ENCODE data around the gene WDHD1.
"Not testable (repeated sequence)": the region's sequence is repeated elsewhere in the genome, so short reads cannot be mapped to it uniquely, and the experiment has no call there.

WDHD1 gene

DNA sequence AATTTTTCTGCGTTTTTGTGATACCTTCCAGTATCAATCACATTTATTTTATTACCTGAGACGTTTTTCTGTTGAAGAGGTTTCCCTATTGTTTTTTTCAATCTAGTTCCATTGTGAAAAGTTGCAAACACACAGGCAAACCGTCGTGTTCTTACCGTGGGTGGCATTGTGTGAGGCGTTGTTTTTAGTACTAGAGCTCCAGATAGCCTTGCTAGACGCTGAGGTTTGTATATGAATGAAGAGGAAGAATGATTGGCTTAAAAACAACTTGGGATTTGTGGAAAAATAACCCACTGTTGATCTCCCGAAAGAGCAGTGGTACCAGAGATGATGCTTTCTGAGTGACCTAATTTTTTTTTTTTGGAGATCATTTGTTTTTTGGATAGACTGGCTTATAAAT is 1.2 kb upstream of the WDHD1 start:
- DNase-seq (ENCODE audit: low read depth), result no peak
- peak overlapping the region; percentile 95 for H3K4me3 ChIP-seq (ENCODE audit: low read length)
- TF ChIP-seq, protein P1, sequence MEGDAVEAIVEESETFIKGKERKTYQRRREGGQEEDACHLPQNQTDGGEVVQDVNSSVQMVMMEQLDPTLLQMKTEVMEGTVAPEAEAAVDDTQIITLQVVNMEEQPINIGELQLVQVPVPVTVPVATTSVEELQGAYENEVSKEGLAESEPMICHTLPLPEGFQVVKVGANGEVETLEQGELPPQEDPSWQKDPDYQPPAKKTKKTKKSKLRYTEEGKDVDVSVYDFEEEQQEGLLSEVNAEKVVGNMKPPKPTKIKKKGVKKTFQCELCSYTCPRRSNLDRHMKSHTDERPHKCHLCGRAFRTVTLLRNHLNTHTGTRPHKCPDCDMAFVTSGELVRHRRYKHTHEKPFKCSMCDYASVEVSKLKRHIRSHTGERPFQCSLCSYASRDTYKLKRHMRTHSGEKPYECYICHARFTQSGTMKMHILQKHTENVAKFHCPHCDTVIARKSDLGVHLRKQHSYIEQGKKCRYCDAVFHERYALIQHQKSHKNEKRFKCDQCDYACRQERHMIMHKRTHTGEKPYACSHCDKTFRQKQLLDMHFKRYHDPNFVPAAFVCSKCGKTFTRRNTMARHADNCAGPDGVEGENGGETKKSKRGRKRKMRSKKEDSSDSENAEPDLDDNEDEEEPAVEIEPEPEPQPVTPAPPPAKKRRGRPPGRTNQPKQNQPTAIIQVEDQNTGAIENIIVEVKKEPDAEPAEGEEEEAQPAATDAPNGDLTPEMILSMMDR (conservative IDR thresholded peaks at IDR 0.05; ENCODE audit: low read length), result no peak

DNA sequence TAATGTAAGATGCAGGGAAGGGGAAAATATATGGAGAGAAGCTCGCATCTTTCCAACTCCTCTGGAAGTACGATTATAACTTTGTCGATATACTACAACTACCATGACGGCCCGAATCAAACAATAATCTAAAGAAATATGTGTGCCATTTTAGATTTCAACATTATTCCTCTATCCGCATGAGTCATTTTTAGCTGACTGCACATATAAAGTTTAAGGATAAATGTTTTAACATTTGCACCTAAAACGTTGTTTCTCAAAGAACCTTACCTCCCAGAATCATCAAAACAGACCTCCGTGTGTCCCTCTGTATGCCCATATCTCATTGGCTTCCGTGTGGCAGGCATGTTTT is 482 bp downstream of the WDHD1 start:
- DNase-seq (ENCODE audit: low read depth), result no peak
- TF ChIP-seq, protein P1 (conservative IDR thresholded peaks at IDR 0.05; ENCODE audit: low read length), result no peak
- H3K4me3 ChIP-seq (ENCODE audit: low read length), result peak overlapping the region; percentile 95

DNA sequence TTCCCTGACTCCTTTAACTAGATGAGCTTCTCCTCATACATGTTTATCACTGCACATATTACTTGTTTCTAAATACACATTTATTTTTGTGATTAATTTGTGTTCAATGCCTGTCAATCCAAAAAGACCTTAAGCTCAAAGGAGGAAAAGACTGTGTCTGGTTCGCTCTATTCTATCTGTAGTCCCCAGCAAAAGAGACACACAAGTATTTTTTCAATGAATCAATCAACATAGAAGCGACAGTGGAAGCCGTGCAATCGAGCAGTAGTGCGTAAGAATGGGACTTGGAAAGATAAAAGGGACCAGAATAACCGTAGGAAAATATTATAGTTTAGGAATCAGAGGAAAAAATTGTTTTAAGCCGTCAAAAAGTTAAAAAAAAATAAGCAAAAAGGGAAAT is 951 bp downstream of the WDHD1 start:
- H3K4me3 ChIP-seq (ENCODE audit: low read length), result peak overlapping the region; percentile 95
- TF ChIP-seq, protein P1 (conservative IDR thresholded peaks at IDR 0.05; ENCODE audit: low read length), result no peak
- no peak for DNase-seq (ENCODE audit: low read depth)

DNA sequence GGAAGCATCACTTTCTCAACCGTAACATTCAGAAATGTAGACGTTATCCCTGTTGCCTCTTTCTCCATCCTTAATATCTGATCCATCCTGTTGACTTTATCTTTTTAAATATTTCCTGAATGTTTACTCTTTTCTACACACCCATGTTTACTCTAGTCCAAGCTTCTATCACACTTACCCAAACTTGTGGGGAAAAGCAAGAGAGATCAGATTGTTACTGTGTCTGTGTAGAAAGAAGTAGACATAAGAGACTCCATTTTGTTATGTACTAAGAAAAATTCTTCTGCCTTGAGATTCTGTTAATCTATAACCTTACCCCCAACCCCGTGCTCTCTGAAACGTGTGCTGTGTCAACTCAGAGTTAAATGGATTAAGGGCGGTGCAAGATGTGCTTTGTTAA is 2.5 kb downstream of the WDHD1 start:
- H3K4me3 ChIP-seq (ENCODE audit: low read length); DNase-seq (ENCODE audit: low read depth): not testable (repeated sequence)

DNA sequence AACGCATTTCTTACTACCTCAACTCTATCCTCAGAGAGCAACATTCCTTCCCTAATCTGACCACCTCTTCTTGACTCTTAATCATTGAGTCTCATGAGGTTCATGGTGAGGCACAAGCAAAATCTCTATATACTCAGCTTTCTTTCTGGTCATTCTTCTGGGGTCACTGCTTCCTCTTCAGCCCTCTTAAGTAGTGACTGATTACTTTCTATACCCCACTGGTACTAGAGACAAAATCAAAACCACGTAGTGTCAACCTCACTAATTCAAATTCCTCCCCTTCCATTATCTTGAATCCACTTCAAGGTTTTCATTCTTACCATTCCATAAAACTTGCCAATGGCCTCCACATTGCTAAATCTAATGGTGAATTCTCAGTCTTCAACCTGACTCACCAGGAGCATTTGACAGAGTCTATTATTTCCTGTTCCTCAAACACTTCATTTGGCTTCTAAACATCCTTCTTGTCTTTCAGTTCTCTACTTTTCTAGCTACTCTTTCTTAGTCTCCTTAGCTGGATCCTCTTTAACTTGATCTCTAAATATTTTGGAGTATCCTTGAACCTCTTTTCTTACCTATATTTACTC is 6.8 kb downstream of the WDHD1 start:
- peak; percentile 54 for DNase-seq (ENCODE audit: low read depth)
- TF ChIP-seq, protein P1 (conservative IDR thresholded peaks at IDR 0.05; ENCODE audit: low read length), result no peak
- no peak overlapping the region for H3K4me3 ChIP-seq (ENCODE audit: low read length)

DNA sequence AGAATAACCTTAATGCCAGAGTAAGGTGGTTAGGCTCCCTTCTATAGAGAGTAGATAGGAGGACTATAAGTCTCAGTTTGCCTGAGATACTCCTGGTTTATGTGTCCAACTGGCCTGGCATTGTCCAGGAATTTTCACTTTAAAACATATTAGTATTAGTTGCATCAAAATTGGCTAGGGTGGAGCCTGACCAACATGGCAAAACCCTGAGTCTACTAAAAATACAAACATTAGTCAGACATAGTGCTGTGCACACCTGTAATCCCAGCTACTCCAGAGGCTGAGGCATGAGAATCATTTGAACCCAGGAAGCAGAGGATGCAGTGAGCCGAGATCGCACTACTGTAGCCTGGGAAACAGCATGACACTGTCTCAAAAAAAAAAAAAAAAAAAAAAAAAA is 11.9 kb downstream of the WDHD1 start:
- DNase-seq (ENCODE audit: low read depth), result no peak
- TF ChIP-seq, protein P1 (conservative IDR thresholded peaks at IDR 0.05; ENCODE audit: low read length), result no peak
- no peak overlapping the region for H3K4me3 ChIP-seq (ENCODE audit: low read length)

DNA sequence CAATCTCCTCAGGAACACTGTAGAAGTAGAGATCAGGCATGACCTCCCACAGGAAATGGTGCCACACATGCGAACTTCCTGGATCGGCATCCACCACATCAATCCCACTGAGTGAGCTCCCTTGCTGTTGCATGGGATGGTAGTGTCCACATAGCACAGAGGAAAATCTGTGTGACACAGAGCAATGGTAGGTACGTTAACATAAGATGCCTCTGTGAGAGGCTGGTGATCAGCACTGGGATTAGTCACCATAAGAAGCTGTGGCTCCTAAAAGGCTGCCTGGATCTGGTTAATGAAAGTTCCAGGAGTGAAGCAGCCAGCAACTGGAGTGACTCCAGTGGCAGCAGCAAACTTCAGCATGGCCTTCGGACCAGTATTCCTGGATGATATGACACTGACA is 21.8 kb downstream of the WDHD1 start:
- peak; percentile 46 for DNase-seq (ENCODE audit: low read depth)
- H3K4me3 ChIP-seq (ENCODE audit: low read length), result no peak overlapping the region
- TF ChIP-seq, protein P1 (conservative IDR thresholded peaks at IDR 0.05; ENCODE audit: low read length), result no peak

DNA sequence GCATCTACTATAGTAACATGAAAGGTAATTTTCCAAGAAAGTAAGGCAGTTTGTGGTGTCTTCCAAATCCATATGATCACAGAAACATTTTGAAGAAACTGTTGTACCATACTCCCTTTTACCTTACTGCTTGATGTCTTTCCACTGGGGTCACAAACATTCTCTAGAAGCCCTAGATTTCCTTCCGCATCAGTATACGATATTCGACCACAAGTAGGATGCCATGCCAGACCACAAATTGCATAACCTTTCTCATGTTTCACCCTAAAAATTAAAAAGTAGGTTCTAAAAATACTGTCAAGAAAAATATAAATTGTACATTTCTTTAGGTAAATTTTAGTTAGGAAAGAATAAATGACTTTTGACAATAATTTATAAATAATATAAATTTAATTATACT is 26.5 kb downstream of the WDHD1 start:
- no peak overlapping the region for H3K4me3 ChIP-seq (ENCODE audit: low read length)
- DNase-seq (ENCODE audit: low read depth), result peak; percentile 28
- TF ChIP-seq, protein P1 (conservative IDR thresholded peaks at IDR 0.05; ENCODE audit: low read length), result no peak

Measured in AG10803 (cell line).